ENCODE data around the gene IFI44L. TPM values are rescaled to one million over a fixed set of nuclear protein-coding genes. Genes with fewer than 3 reads are reported as not detected.

Gene IFI44L
- total RNA-seq, 1 experiment from 2014 or later = 500 TPM

- DNase-seq (ENCODE audit: low read depth) = peak; percentile 67
Measured at GRCh38 chr1:78688697-78689096, 68.4 kb downstream of the IFI44L start.

- DNase-seq (ENCODE audit: low read depth) = no peak
Measured at GRCh38 chr1:78690516-78690915, 70.3 kb downstream of the IFI44L start.

GRCh38 chr1:78691995-78692747 is 71.9 kb downstream of the IFI44L start:
- DNase-seq (ENCODE audit: low read depth) = peak; percentile 84

Other genes with a start within 250 kb of the IFI44L start
- gene PTGFR, start 129.5 kb upstream of the IFI44L start, total RNA-seq (2014; rRNA removed; shearing (Covaris generic)) = 36.2 and 51.0 TPM in 2 replicates
- 536 and 601 TPM in 2 replicates for gene IFI44, start 29.4 kb downstream of the IFI44L start, total RNA-seq (2014; rRNA removed; shearing (Covaris generic))

Data from M059J (cell line).